Endothelial cell of hepatic sinusoid (primary cell): ENCODE measurements around the gene IFITM10.
"Not testable (repeated sequence)": the region's sequence is repeated elsewhere in the genome, so short reads cannot be mapped to it uniquely, and the experiment has no call there.

ENCODE experiments used
- in situ Hi-C: cut with HindIII; loops from 2 replicates; pipeline ENCODE4 v1.10.0; 2017; ENCODE audit warnings: low sequenced_read_pairs

The IFITM10 gene

DNA sequence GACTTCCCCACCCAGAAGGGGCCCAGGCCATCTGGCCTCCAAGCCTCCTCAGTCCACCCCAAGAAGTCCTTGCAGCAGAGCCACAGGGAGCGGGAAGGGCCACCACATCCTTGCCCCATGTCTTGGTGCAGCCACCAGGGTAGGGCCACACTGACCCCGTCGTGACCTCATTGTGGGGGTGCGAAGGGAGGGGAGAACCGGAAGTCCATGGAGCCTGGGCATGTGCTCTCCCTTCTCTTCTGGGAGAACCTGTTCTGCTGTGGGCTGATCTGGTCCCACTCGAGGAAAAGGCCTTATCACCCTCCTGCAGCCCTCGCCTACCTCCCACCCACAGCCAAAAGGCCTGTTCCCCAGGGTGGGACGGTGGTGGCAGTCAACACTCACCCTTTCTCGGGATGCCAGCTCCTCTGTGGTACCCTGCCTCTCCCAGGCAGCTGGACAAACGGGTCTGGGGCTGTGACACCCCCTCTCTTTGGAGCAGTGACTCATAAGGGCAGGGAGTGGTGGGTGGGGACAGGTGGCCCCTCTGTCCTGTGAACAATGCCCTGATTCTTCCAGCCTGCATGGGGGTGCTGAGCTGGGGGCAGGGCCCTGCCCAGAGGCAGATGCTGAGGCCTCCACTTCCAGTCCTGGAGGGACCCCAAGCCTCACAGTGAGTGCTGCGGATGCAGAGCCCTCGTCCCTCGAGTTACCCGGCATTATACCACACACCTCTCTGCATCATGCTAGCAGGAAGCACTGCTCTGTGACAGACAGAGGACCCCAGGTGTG, 27.9 kb upstream of the IFITM10 start:
- in situ Hi-C loops = no loop called here

DNA sequence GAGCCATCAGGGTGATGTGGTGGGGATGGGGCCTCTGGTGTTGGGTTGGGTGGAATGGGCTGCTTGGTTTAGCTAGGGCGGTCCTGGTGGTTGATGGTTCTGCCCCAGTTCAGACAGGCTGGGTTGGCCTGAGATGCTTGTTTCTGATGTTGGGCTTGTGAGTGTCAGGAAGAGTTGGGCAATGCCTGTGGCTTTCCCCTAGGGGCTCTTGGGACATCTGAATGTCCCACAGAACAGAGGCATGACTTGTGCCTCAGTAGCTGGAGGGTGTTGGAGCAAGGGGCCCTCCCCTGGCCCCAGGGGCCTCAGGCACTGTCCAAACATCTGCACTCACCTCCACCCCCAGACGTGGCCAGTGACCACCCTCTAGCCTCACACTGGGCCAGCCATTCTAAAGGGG, 27.3 kb upstream of the IFITM10 start:
- in situ Hi-C loops = no loop called here

DNA sequence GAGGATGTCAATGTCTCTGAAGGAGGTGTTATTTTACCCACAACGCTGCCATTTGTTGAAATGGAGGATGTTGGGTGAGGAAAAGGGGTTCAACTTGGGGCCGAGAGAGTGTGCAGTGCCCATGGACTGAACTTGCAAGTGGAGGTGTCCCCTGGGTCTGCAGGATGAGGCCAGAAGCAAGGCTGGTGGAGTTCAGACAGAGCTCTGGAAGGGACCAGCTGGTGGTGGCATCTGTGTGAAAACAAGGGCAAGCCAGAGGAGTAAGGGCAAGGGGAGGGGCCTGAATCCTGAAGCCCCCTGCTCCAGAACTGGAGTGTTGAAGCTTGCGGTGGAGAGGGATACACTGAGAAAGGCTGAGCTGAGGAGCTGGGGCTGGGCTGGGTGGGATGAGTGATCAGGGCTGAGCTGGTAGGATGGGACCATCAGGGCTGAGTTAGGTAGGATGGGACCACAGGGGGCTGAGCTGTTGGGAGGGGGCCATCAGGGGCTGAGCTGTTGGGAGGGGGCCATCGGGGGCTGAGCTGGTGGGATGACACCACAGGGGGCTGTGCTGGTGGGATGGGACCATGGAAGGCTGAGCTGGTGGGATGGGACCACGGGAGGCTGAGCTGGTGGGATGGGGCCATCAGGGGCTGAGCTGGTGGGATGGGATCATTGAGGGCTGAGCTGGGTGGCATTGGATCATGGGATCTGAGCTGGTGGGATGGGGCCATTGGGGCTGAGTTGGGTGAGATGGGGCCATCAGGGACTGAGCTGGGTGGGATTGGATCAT, 26.7 kb upstream of the IFITM10 start:
- in situ Hi-C loops = no loop called here

DNA sequence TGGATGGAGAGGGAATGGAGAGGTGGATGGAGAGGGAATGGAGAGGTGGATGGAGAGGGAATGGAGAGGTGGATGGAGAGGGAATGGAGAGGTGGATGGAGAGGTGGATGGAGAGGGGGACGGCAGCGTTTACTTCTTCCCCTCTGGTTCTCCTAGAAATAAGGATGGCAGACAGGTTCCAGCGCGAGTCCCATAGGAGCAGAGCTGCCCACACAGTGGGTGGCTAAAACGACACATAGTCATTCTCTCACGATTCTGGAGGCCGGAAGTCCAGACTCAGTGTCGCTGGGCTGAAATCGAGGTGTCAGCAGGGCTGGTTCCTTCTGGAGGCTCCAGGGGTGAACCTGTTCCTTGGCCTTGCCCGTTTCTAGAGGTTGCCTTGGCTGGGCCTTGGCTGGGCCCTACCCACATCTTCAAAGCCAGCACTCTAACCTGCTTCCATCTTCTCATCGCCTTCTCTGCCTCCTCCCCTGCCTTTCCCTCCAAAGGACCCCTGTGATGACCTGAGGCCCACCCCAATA, 26.0 kb upstream of the IFITM10 start:
- in situ Hi-C loops = no loop called here

DNA sequence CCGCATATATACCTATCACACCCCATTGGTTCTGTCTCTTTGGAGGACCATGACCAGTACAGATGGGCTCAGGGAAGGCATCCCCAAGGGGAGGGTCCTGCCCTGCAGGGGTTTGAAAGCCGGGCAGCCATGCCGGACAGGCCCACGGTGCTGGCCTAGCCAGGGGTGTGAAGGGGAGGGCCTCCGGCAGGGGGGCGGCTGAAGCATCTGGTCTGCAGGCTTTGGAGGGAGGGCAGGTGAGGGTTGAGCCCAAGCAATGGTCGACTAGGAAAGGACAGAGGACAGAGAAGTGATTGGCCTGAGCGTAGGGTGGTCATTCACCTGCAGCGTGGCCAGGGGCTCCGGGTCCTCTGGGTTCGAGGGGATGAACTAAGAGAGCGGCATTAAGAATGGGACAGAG, 24.5 kb upstream of the IFITM10 start:
- in situ Hi-C loops = no loop called here

DNA sequence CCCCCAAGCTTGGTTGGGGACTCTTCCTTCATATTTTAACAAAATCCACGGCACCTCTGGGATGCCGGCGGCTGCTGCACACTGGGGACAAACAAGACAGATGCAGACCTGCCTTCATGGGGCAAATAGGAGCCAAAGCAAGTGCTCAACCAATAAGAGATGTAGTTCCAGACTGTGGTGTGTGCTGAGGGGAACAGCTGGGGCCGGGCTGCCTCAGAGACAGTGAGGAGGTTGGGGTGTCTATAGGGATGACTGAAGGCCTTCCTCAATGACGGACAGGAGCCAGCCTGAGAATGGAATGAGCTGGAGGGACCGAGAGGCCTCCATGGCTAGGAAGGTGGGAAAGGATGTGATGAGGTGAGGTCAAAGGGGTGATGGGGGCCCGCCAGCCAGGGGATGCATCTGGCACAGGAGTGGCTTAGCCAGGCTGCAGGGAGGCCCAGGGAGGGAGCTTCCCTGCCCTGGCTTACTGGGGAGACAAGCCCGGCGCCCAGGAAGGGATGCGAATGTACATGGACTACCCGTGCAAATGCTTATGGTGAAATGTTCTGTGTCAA, 23.7 kb upstream of the IFITM10 start:
- in situ Hi-C loops = no loop called here

DNA sequence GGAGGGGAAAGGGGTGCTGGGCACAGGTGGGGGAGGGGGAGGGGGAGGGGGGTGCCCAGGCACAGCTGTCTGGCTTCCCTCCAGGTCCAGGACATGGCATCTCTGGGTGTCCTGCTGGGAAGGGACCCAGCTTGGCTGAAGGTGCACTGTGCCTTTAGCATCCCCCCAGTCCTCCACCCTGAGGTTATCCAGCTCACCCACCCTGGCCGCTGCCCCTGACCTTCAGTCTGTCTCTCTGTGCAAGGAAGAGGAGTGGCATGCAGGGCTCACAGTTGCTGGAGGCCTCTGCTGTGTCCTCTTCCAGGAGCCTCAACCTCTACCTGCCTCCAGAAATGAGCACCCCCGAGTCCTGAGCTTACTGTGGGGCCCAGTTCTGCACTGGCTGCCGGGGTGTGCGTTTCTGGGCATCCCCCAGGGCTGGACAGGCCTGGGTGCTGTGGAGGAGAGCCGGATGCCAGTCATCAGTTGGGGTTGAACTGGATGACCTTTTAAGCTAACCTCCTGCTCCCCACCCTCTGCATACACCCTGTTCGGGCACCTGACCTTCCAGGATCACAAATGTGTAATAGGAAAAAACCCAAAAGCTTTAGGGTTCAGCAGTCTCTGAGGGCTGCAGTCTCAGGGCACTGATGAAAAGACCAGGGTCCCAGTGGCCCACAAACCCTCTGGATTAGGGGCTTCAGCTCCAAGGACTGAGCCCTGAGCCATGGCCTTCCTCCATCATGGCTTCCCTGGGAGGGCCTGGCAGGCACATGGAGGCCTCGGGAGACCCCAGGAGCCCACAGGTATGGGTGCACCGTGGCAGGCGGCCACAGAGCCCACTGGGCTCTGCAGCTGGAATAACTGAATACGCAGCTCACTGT, 23.0 kb upstream of the IFITM10 start:
- in situ Hi-C loops = no loop called here

DNA sequence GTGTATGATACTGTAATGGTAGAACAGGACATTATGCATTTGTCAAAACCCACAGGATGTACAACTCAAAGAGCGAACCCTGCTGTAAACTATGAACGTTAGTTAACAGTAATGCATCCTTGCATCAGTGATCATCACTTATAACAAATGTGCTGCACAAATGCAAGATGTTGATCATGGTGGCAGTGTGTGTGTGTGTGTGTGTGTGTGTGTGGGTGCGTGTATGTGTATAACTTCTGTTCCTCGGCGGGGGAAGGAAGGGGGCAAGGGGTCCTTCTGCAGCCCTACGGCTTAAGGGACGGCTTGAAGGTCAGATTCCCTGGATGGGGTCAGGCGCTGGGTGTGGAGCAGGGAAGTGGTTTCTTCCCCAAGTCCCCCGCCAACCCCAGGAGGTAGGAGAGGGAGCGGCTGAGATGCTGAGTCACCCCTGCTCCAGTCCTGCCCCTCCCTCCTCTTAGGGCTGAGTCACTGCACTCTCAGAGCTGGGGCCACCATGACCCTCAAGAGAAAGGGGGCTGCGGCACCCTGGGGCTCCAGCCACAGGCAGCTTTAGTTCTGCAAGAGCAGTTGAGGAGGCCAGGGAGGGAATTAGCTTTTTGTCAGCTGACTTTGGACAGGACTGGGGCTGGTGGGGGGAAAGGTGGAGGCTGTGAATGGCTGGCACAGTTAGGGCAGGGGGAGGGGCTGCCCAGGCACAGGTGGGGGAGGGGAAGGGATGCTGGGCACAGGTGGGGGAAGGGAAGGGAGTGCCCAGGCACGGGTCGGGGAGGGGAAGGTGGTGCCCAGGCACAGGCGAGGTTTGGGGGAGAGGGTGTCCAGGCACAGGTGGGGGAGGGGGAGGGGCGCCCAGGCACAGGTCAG, 22.1 kb upstream of the IFITM10 start:
- in situ Hi-C loops = no loop called here

DNA sequence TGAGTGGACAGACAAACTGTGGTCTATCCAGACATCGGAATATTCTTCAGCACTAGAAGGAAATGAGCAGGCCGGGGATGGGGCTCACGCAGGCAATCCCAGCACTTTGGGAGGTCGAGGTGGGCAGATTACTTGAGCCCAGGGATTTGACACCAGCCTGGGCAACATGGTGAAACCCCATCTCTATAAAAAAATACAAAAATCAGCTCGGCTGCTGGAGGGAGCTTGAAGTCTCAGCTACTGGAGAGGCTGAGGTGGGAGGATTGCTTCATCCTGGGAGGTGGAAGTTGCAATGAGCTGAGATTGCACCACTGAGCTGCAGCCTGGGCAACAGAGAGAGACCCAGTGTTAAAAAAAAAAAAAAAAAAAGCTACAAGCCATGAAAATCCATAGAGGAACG, 21.3 kb upstream of the IFITM10 start:
- in situ Hi-C loops = no loop called here

DNA sequence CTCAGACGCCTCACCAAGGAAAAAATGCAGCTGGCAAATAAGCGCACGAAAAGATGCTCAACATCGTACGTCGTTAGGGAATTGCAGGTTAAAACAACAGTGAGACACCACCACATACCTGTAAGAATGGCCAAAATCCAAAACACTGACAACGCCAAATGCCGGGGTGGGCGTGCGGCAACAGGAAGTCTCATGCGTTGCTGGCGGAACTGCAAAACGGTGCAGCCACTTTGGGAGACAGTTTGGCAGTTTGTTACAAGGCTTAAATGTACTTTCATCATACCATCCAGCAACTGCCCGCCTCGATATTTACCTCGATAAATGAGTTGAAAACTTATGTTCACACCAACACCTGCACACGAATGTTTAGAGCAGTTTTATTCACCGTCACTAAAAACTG, 20.9 kb upstream of the IFITM10 start:
- in situ Hi-C loops = no loop called here

DNA sequence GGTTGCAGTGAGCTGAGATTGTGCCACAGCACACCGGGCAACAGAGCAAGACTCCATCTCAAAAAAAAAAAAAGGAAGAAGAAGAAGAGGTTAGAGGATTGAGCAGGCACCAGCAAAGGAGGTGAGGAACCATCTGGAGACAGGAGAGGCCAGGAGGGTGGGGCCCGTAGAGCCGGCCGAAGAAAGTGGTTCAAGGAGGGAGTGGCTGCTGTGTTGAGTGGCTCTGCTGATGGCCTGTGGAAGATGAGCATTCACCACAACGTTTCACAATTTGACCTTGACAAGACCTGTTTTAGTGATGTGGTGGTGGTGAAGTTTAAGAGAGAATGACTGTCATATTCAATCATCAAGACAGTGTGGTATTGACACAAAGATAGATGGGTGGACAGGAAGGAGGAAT, 20.1 kb upstream of the IFITM10 start:
- in situ Hi-C loops = no loop called here

DNA sequence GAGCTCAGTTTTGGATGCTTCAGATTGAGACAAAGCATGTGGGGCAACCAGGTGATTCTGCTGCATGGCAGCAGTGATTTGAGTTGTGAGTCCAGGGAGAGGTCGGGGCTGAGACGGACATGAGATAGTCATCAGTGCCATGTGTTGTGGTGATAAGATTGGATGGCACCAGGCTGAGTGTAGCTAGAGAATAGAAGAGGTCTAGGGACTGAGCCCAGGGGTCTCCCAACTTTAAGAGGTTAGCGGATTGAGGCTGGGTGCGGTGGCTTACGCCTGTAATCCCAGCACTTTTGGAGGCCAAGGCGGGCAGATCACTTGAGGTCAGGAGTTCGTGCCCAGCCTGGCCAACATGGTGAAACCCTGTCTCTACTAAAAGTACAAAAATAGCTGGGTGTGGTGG, 19.7 kb upstream of the IFITM10 start:
- in situ Hi-C loops = no loop called here

DNA sequence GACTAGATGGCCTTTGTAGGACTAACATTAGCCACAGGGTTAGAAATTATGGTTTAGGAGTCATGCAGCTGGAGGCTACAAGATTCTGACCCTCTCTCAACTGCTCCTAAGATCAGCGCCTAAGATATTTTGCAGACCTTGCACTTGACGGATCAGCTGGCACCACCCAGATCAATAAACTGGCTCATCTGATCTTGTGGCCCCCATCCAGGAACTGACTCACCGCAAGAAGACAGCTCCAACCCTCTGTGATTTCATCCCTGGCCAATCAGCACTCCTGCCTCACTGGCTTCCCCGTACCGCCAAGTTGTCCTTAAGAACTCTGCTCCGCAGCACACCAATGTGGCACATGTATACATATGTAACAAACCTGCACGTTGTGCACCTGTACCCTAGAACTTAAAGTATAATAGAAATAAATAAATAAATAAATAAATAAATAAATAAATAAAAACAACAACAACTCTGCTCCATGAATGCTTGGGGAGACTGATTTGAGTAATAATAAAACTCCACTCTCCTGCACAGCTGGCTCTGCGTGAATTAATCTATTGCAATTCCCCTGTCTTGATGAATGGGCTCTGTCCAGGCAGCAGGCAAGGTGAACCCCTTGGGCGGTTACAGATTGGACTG, 19.0 kb upstream of the IFITM10 start:
- in situ Hi-C loops = not testable (repeated sequence)

DNA sequence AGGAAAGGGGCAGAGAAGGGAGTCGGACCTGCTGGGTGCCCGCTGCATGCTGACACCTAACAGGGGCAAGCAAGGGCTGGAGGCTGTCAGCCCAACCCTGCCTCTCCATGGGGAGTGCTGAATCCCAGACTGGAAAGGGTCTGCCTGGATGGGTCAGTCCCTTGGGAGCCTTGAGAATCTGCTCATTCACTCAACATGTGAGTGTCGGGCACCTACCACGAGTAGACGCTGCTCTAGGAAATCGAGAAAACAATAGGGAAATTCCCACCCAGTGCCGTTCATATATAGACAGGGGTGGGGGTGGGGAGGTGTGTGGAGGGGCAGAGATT, 17.7 kb upstream of the IFITM10 start:
- in situ Hi-C loops = no loop called here

DNA sequence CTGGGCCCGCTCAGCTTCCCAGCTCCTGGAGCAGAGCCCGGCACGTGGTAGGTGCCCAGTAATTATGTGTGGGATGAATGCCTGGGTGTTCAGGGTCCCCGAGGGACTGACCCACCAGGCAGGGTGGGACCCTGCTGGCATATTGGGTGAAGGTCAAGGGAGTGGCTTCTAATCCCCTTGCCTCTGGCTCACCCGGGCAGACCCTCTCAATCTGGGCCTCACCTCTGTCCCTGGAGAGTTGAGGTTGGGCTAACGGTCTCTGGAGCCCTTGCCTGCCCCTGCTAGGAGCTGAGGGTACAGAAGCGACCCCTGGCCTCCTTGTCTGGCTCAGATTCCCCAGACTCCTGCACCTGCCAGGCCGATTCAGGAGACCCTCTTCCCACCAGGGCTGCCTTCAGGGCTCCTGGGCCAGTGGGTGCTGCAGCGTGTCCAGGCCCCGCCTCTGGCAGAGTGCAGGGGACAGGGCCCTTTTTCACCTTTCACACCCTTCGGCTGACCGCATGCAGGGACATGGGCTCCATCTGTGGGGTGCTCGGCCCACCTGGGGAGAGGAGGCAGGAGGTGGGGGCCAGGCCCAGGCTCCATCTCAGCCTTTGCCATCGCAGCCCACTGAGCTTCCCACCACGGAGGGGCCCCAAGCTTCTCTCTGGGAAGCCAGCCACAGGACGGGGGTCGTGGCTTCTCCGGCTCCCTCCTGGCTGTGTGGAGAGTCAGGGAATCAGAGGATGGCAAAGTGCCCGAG, 17.2 kb upstream of the IFITM10 start:
- in situ Hi-C loops = no loop called here

DNA sequence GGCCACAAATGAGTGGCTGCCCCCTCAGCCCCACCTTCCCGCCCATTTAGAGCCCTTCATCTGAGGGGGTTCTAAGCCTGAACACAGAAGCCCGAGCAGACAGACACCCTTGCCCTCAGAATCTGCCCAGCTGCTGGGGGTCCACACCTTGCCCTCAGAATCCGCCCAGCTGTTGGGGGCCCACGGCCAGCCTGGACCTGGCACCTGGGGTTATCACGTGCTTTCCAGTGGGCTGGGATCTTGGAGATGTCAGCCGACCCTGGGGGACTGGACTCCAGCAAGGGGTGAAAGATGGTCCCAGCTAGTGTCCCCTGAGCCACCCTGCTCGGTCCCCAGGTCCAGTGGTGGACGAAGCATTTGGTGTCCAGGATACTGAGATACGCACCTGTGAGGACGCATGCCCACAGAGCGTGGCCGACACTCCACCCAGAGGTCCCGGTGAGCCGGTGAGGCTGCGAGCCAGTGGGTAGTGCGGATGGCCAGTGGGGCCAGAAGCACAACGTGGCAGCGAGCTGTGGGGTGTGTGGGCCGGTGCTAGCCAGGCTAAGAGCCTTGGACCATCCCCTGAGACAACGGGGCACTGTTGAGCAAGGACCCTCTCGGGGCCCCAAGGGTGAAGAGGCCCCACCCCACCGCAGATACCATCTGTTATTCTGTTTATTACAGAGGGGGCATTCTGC, 16.5 kb upstream of the IFITM10 start:
- in situ Hi-C loops = no loop called here

DNA sequence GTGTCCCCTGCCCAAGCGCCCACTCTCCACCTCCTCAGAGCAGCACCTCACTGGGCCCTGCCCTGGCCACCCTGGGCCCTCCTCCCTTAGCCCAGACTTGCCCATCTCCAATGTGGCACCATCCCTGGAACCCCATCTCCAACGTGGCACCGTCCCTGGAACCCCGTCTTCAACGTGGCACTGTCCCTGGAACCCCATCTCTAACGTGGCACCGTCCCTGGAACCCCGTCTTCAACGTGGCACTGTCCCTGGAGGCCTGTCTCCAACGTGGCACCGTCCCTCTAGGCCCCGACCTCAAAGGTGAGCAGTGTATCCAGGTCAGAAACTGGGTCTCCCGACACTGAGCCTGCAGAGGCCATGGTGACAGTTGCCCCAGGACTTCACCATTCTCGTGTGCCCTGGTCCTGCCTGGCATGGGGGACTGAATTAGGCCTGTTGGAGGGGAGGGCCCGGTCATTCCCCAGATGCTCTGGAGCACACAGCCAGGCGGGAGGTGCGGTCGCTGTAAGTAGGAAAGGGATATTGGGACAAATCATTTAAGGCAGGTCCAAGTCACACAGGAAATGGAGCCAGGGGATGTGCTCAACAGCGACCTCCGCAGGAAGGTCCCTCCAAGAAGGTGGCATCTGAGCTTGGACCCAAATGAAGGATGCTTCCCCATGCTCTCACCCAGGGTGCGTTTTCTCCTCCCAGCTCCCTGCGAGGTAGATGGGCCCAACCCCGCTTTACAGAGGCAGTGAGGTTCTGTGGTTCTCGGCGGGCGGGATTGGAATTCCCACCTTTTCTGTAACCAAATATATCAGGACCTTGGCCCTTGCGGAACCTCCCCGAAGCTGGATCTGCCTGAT, 15.7 kb upstream of the IFITM10 start:
- in situ Hi-C loops = no loop called here
